Gastroesophageal sphincter (tissue), 3 donors: ENCODE data around the gene DIAPH2.

Source experiments
- EP300 ChIP-seq: sonication (generic); formaldehyde crosslinking; IDR thresholded peaks from one replicate; pipeline ENCODE4 v1.6.1; 2017; ENCODE audit warnings: antibody characterized with exemption, mild to moderate bottlenecking
- POLR2A ChIP-seq, 2 donors: fragments of 450-650 bp; IDR thresholded peaks; one replicate each; pipeline ENCODE4 v1.6.1; 2017; ENCODE audit warnings: antibody characterized with exemption in 2 of 2, mild to moderate bottlenecking in 2 of 2, moderate library complexity in 1 of 2
- POLR2AphosphoS5 ChIP-seq: sonication (generic); formaldehyde crosslinking; IDR thresholded peaks from one replicate; pipeline ENCODE4 v1.6.1; 2017; ENCODE audit warnings: antibody characterized with exemption
- TF ChIP-seq, protein P1 (sequence below), 4 experiments: fragments of 200-600 bp in 2 of 4; fragments of 450-650 bp in 2 of 4; sonication (generic) in 1 of 4; IDR thresholded peaks; one replicate each; pipeline ENCODE4 v1.5.1; 2017 to 2019; ENCODE audit warnings: antibody characterized with exemption in 4 of 4, mild to moderate bottlenecking in 2 of 4, moderate library complexity in 2 of 4

DNA sequence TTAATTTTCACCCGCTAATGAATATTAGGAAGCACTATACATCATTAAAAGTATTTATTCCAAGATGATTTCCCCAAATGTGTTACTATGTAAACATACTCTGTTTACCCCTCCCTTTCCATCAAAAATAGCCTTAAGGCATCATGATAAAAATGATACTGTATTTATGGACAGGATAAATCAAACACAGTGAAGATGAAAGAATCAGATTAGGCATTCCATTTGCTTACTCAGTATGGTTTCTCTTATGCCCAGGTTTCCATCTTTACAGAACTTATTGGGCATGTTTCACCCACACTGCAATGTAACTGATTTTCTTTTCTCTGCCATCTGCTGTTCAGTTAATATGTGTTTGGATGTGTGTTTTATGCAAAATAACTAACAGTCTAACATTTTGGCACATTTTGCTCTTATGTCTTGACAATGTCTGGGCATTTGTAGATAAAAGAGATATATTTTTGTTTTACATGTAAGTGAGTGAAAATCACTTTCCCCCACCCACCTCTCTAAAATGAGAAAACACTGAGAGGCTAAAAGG lies 644.3 kb downstream of the DIAPH2 start:
- TF ChIP-seq, protein P1, sequence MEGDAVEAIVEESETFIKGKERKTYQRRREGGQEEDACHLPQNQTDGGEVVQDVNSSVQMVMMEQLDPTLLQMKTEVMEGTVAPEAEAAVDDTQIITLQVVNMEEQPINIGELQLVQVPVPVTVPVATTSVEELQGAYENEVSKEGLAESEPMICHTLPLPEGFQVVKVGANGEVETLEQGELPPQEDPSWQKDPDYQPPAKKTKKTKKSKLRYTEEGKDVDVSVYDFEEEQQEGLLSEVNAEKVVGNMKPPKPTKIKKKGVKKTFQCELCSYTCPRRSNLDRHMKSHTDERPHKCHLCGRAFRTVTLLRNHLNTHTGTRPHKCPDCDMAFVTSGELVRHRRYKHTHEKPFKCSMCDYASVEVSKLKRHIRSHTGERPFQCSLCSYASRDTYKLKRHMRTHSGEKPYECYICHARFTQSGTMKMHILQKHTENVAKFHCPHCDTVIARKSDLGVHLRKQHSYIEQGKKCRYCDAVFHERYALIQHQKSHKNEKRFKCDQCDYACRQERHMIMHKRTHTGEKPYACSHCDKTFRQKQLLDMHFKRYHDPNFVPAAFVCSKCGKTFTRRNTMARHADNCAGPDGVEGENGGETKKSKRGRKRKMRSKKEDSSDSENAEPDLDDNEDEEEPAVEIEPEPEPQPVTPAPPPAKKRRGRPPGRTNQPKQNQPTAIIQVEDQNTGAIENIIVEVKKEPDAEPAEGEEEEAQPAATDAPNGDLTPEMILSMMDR (IDR thresholded peaks at IDR 0.05), result no peak
- TF ChIP-seq EP300, result no peak
- no peak for TF ChIP-seq POLR2A (IDR thresholded peaks at IDR 0.05)
- no peak for TF ChIP-seq POLR2AphosphoS5
